SH-SY5Y (cell line): ENCODE measurements around the gene NUDT1.

Source experiments
- GATA2 ChIP-seq: IDR thresholded peaks from 2 replicates; pipeline ENCODE4 v1.6.1; 2011; ENCODE audit warnings: mild to moderate bottlenecking, low read depth, low read length
- GATA3 ChIP-seq: IDR thresholded peaks from 2 replicates; pipeline ENCODE4 v1.6.1; 2011; ENCODE audit warnings: low read depth, mild to moderate bottlenecking, low read length, moderate library complexity

GRCh38 chr7:2269991-2270460, 28.0 kb downstream of the NUDT1 start:
- TF ChIP-seq GATA3 (no peak), GATA2 (no peak)
